ENCODE data around the gene MGP. TPM values are rescaled to one million over a fixed set of nuclear protein-coding genes. Genes with fewer than 3 reads are reported as not detected.

MGP gene
- total and polyA plus RNA-seq, 2 of the 4 experiments (the other 2 are of a cell fraction) = 1.4 to 2.7 TPM

- Histone ChIP-seq H3K9me3 (ENCODE audit: control insufficient read depth, insufficient read depth, low read length) (no peaks in the 10 kb centered on the region), H3K9ac (ENCODE audit: low read depth, low read length) (no peak overlapping the region), H2AFZ (replicated peaks; ENCODE audit: low read length, poor library complexity) (no peak overlapping the region), H3K4ac (ENCODE audit: low read depth, low read length) (no peak overlapping the region), H2BK5ac (ENCODE audit: low read depth, low read length, poor library complexity, severe bottlenecking) (no peak overlapping the region), H2BK15ac (ENCODE audit: low read depth, low read length) (no peak overlapping the region), H3K14ac (replicated peaks; ENCODE audit: low read depth, low read length) (no peak overlapping the region), H3K27ac (ENCODE audit: insufficient read depth, low read length) (no peak overlapping the region), H4K91ac (ENCODE audit: insufficient read depth, low read depth, low read length) (no peak overlapping the region), H4K8ac (ENCODE audit: low read depth in 2 of 2, low read length in 2 of 2) (no peak overlapping the region), H2BK120ac (ENCODE audit: low read depth, low read length) (no peak overlapping the region), H3K9me1 (ENCODE audit: insufficient read depth, low read length) (no peaks in the 10 kb centered on the region), H2BK20ac (ENCODE audit: low read depth, low read length) (no peak overlapping the region), H4K5ac (ENCODE audit: low read depth, low read length) (no peak overlapping the region), H4K20me1 (ENCODE audit: insufficient read depth, low read length) (no peaks in the 10 kb centered on the region), H3K23ac (ENCODE audit: low read depth, low read length) (no peak overlapping the region), H3K4me3 (ENCODE audit: insufficient read depth, low read depth, low read length) (no peak overlapping the region), H2AK5ac (ENCODE audit: low read depth, low read length) (no peak overlapping the region), H3K4me2 (ENCODE audit: low read depth, low read length) (no peak overlapping the region), H3K4me1 (ENCODE audit: control insufficient read depth, insufficient read depth, low read length) (peaks cover 3% of the 10 kb centered on the region), H3K27me3 (ENCODE audit: control insufficient read depth, insufficient read depth, low read length) (no peaks in the 10 kb centered on the region), H3K36me3 (ENCODE audit: control insufficient read depth, insufficient read depth, low read length) (no peaks in the 10 kb centered on the region), H3K18ac (ENCODE audit: low read depth, low read length) (no peak overlapping the region), H2AK9ac (replicated peaks; ENCODE audit: low read depth, low read length, poor library complexity) (no peak overlapping the region), H3K79me1 (ENCODE audit: low read depth in 1 of 2, low read length in 2 of 2) (no peaks in the 10 kb centered on the region), H3K56ac (ENCODE audit: extremely low read depth, insufficient read depth, low read length) (no peak overlapping the region)
- CTCF ChIA-PET = no interaction called here
- dilution Hi-C loops (cut with HindIII; ENCODE audit: low sequenced_read_pairs, unreplicated experiment) (no loop called here), intact Hi-C loops (cut with micrococcal nuclease) (no loop called here), in situ Hi-C loops (cut with MboI; ENCODE audit: low sequenced_read_pairs) (no loop called here)
- peak; percentile 61 for TF ChIP-seq CEBPB (IDR thresholded peaks at IDR 0.05; ENCODE audit: low read depth, low read length)
- TF ChIP-seq CHD1 (IDR thresholded peaks at IDR 0.05; ENCODE audit: low read depth, low read length) = no peak
- DNase-seq (no peak), ATAC-seq (ENCODE audit: low read depth) (no peak)
- POLR2A ChIA-PET (ENCODE audit: unreplicated experiment) = no interaction called here
- BruUV-seq (replicated peaks) = no TSS peak
- 70% methylated on average over 2 of the region's 5 CpGs; no CpG with 5 or more reads in 1 of the 2 experiments for WGBS, 2 experiments (ENCODE audit: extremely low coverage in 2 of 2, insufficient read length in 1 of 2)
These were observed 15.0 kb upstream of the MGP start for GRCh38 chr12:14900521-14901227.

All from IMR-90 (cell line).